IMR-90 (cell line): ENCODE data around the gene ADCY9. TPM values are rescaled to one million over a fixed set of nuclear protein-coding genes. Genes with fewer than 3 reads are reported as not detected.

Experiments used
- ATAC-seq: fragments of 200-7000 bp; cut with Tn5 transposase; 2 replicates; pipeline ENCODE4 v1.9.1; 2020; ENCODE audit warnings: low read depth, mild to moderate bottlenecking, moderate library complexity
- BruUV-seq: library from RNA; stranded (reverse); fragments of 400-500 nt; replicated peaks from 2 replicates; lab custom pipeline; 2021; lab: Mats Ljungman, UMichigan
- CTCF ChIA-PET: fragments of 300-600 bp; formaldehyde crosslinking; extraction: SDS; loops from one replicate; lab custom pipeline; 2021; ENCODE audit warnings: antibody characterized with exemption; lab: Yijun Ruan, JAX
- POLR2A ChIA-PET: fragments of 300-600 bp; sonication (Branson Sonifier 250); formaldehyde crosslinking; loops from one replicate; lab custom pipeline; 2022; ENCODE audit warnings: antibody characterized with exemption; ENCODE audit not compliant: unreplicated experiment; lab: Charles Lee
- DNase-seq: peaks from one replicate; pipeline ENCODE4 v3.0.0; 2013
- H2AFZ ChIP-seq: replicated peaks from 2 replicates; pipeline ENCODE3; 2013; ENCODE audit warnings: low read length, mild to moderate bottlenecking; ENCODE audit not compliant: poor library complexity
- H2AK5ac ChIP-seq: 2 replicates; pipeline ENCODE4 v1.6.1; 2013; ENCODE audit warnings: low read depth, low read length, inconsistent platforms
- H2AK9ac ChIP-seq: replicated peaks from 2 replicates; pipeline ENCODE3; 2013; ENCODE audit warnings: mild to moderate bottlenecking, low read depth, low read length, moderate library complexity; ENCODE audit not compliant: poor library complexity
- H2BK120ac ChIP-seq: 2 replicates; pipeline ENCODE4 v1.6.1; 2013; ENCODE audit warnings: low read depth, low read length, inconsistent platforms
- H2BK15ac ChIP-seq: 3 replicates; pipeline ENCODE4 v1.6.1; 2013; ENCODE audit warnings: low read depth, low read length, inconsistent platforms
- H2BK20ac ChIP-seq: 2 replicates; pipeline ENCODE4 v1.6.1; 2013; ENCODE audit warnings: low read depth, mild to moderate bottlenecking, inconsistent platforms, low read length, moderate library complexity
- H2BK5ac ChIP-seq: 2 replicates; pipeline ENCODE4 v1.6.1; 2013; ENCODE audit warnings: mild to moderate bottlenecking, low read depth, low read length, inconsistent platforms; ENCODE audit not compliant: poor library complexity, severe bottlenecking
- H3K14ac ChIP-seq: replicated peaks from 2 replicates; pipeline ENCODE4 v1.6.1; 2013; ENCODE audit warnings: low read depth, low read length, inconsistent platforms
- H3K18ac ChIP-seq: 2 replicates; pipeline ENCODE4 v1.6.1; 2013; ENCODE audit warnings: low read depth, low read length, control low read depth
- H3K23ac ChIP-seq: 2 replicates; pipeline ENCODE4 v1.6.1; 2013; ENCODE audit warnings: low read depth, low read length, inconsistent platforms
- H3K27ac ChIP-seq: 2 replicates; pipeline ENCODE4 v1.5.1; 2013; ENCODE audit warnings: mild to moderate bottlenecking, control low read depth, low read length; ENCODE audit not compliant: insufficient read depth
- H3K27me3 ChIP-seq: 2 replicates; pipeline ENCODE4 v1.6.1; 2013; ENCODE audit warnings: low read length; ENCODE audit not compliant: control insufficient read depth, insufficient read depth
- H3K36me3 ChIP-seq: 2 replicates; pipeline ENCODE4 v1.6.1; 2013; ENCODE audit warnings: low read length, mixed read lengths; ENCODE audit not compliant: control insufficient read depth, insufficient read depth
- H3K4ac ChIP-seq: 2 replicates; pipeline ENCODE4 v1.6.1; 2013; ENCODE audit warnings: low read depth, low read length, inconsistent platforms
- H3K4me1 ChIP-seq: 2 replicates; pipeline ENCODE4 v1.6.1; 2013; ENCODE audit warnings: low read length, mixed read lengths; ENCODE audit not compliant: control insufficient read depth, insufficient read depth
- H3K4me2 ChIP-seq: 2 replicates; pipeline ENCODE4 v1.6.1; 2013; ENCODE audit warnings: low read depth, mild to moderate bottlenecking, control low read depth, low read length, moderate library complexity
- H3K4me3 ChIP-seq: 2 replicates; pipeline ENCODE4 v1.5.1; 2013; ENCODE audit warnings: low read depth, mild to moderate bottlenecking, control low read depth, low read length, moderate library complexity; ENCODE audit not compliant: insufficient read depth
- H3K56ac ChIP-seq: 2 replicates; pipeline ENCODE4 v1.6.1; 2013; ENCODE audit warnings: low read length, inconsistent platforms; ENCODE audit not compliant: insufficient read depth; ENCODE audit errors: extremely low read depth
- H3K79me1 ChIP-seq, 2 experiments: 2 replicates each; pipeline ENCODE4 v1.6.1; 2013; ENCODE audit warnings: low read length in 2 of 2, inconsistent platforms in 1 of 2, low read depth in 1 of 2
- H3K9ac ChIP-seq: 2 replicates; pipeline ENCODE4 v1.6.1; 2013; ENCODE audit warnings: low read depth, low read length, control low read depth
- H3K9me1 ChIP-seq: 2 replicates; pipeline ENCODE4 v1.6.1; 2013; ENCODE audit warnings: low read length, inconsistent platforms; ENCODE audit not compliant: insufficient read depth
- H3K9me3 ChIP-seq: 2 replicates; pipeline ENCODE4 v1.6.1; 2013; ENCODE audit warnings: low read length; ENCODE audit not compliant: control insufficient read depth, insufficient read depth
- H4K20me1 ChIP-seq: 2 replicates; pipeline ENCODE4 v1.6.1; 2013; ENCODE audit warnings: low read length, inconsistent platforms; ENCODE audit not compliant: insufficient read depth
- H4K5ac ChIP-seq: 2 replicates; pipeline ENCODE4 v1.6.1; 2013; ENCODE audit warnings: mild to moderate bottlenecking, low read depth, low read length, control low read depth
- H4K8ac ChIP-seq, 2 experiments: 2 replicates each; pipeline ENCODE4 v1.6.1; 2013; ENCODE audit warnings: low read depth in 2 of 2, low read length in 2 of 2, control low read depth in 1 of 2, inconsistent platforms in 1 of 2
- H4K91ac ChIP-seq: 2 replicates; pipeline ENCODE4 v1.6.1; 2013; ENCODE audit warnings: low read depth, low read length, inconsistent platforms; ENCODE audit not compliant: insufficient read depth
- BHLHE40 ChIP-seq: fragments of 150-350 bp; IDR thresholded peaks from 2 replicates; pipeline ENCODE4 v1.6.1; 2016; ENCODE audit warnings: mild to moderate bottlenecking, low read depth, low read length
- CHD1 ChIP-seq: IDR thresholded peaks from 2 replicates; pipeline ENCODE4 v1.6.1; 2012; ENCODE audit warnings: low read depth, low read length, improper control_type of control experiment
- CTCF ChIP-seq: conservative IDR thresholded peaks from 2 replicates; pipeline ENCODE4 v1.5.1; 2012; ENCODE audit warnings: mild to moderate bottlenecking, low read depth, low read length, improper control_type of control experiment
- ELK1 ChIP-seq: fragments of 150-350 bp; IDR thresholded peaks from 2 replicates; pipeline ENCODE4 v1.6.1; 2016; ENCODE audit warnings: low read depth, mild to moderate bottlenecking, low read length, moderate library complexity, borderline replicate concordance
- MAFK ChIP-seq: IDR thresholded peaks from 2 replicates; pipeline ENCODE4 v1.6.1; 2012; ENCODE audit warnings: low read depth, low read length, improper control_type of control experiment
- MAZ ChIP-seq: IDR thresholded peaks from 2 replicates; pipeline ENCODE4 v1.6.1; 2012; ENCODE audit warnings: low read depth, mild to moderate bottlenecking, low read length, improper control_type of control experiment, moderate library complexity, borderline replicate concordance
- MXI1 ChIP-seq: IDR thresholded peaks from 2 replicates; pipeline ENCODE4 v1.6.1; 2012; ENCODE audit warnings: low read depth, mild to moderate bottlenecking, low read length, moderate library complexity, borderline replicate concordance
- NFE2L2 ChIP-seq: fragments of 150-350 bp; IDR thresholded peaks from 2 replicates; pipeline ENCODE4 v1.6.1; 2016; ENCODE audit warnings: low read depth, mild to moderate bottlenecking, low read length
- POLR2A ChIP-seq: IDR thresholded peaks from 2 replicates; pipeline ENCODE4 v1.6.1; 2012; ENCODE audit warnings: mild to moderate bottlenecking, low read depth, low read length
- RAD21 ChIP-seq: IDR thresholded peaks from 2 replicates; pipeline ENCODE4 v1.6.1; 2012; ENCODE audit warnings: low read length, improper control_type of control experiment
- RCOR1 ChIP-seq: IDR thresholded peaks from 2 replicates; pipeline ENCODE4 v1.6.1; 2012; ENCODE audit warnings: mild to moderate bottlenecking, low read length, improper control_type of control experiment; ENCODE audit not compliant: insufficient replicate concordance
- RFX5 ChIP-seq: IDR thresholded peaks from 2 replicates; pipeline ENCODE4 v1.8.0; 2012; ENCODE audit warnings: low read depth, mild to moderate bottlenecking, low read length, moderate library complexity
- SMC3 ChIP-seq: fragments of 150-350 bp; IDR thresholded peaks from 2 replicates; pipeline ENCODE4 v1.6.1; 2016; ENCODE audit warnings: low read depth, mild to moderate bottlenecking, antibody characterized with exemption, low read length, moderate library complexity
- USF2 ChIP-seq: fragments of 150-350 bp; IDR thresholded peaks from 2 replicates; pipeline ENCODE4 v1.6.1; 2017; ENCODE audit warnings: mild to moderate bottlenecking, antibody characterized with exemption, low read length, low read depth
- WGBS, 2 experiments: methylation state at CpG; one replicate each; pipeline versions ENCODE4 v1.1.5 to v1.1.7; 2013; ENCODE audit warnings: missing lambda C conversion rate in 2 of 2; ENCODE audit not compliant: insufficient read length in 1 of 2; ENCODE audit errors: extremely low coverage in 2 of 2; 5-methylcytosine and 5-hydroxymethylcytosine counted together
- dilution Hi-C: fragments of 300-500 bp; cut with HindIII; formaldehyde crosslinking; loops from one replicate; pipeline ENCODE4 v1.14.3; 2018; ENCODE audit warnings: low sequenced_read_pairs; ENCODE audit not compliant: unreplicated experiment
- in situ Hi-C: fragments of 300-500 bp; cut with MboI; formaldehyde crosslinking; loops from 3 replicates; pipeline ENCODE4 v1.14.3; 2019; ENCODE audit warnings: low sequenced_read_pairs, inconsistent platforms, mixed read lengths
- intact Hi-C: fragments of 100-400 bp; cut with micrococcal nuclease; formaldehyde crosslinking; loops from 2 replicates; pipeline ENCODE4 v1.10.0; 2022
- polyA plus RNA-seq, 3 experiments: library from polyadenylated mRNA; depleted of rRNA; stranded (reverse); fragments of >200 nt; gene quantifications; 2 replicates each; pipeline ENCODE4 v1.2.3, GENCODE V29; 2012; ENCODE audit warnings: low replicate concordance in 1 of 3
- total RNA-seq: library from RNA; depleted of rRNA; stranded (reverse); fragments of >200 nt; gene quantifications from 2 replicates; pipeline ENCODE4 v1.2.3, GENCODE V29; 2012

ADCY9 gene
- total and polyA plus RNA-seq, 2 of the 4 experiments (the other 2 are of a cell fraction), result 5.4 to 12.5 TPM

GRCh38 chr16:4159726-4160125 is 43.5 kb upstream of the ADCY9 start:
- H3K4me3 ChIP-seq, result no peak overlapping the region
- H4K20me1 ChIP-seq, result no peaks in the 10 kb centered on the region
- ATAC-seq, result no peak
- H4K91ac ChIP-seq, result no peak overlapping the region
- no peak overlapping the region for H3K9ac ChIP-seq
- BruUV-seq, result no TSS peak
- no peak overlapping the region for H3K18ac ChIP-seq
- no peak for DNase-seq
- H3K9me3 ChIP-seq, result 0 out of 2 replicates have a peak, but pooled peaks cover 2% of the 10 kb centered on the region
- H3K4me1 ChIP-seq, result no peaks in the 10 kb centered on the region
- H2AFZ ChIP-seq, result no peak overlapping the region
- H2BK15ac ChIP-seq, result no peak overlapping the region
- no peak overlapping the region for H3K14ac ChIP-seq
- no peak overlapping the region for H3K56ac ChIP-seq
- H2AK5ac ChIP-seq, result no peak overlapping the region
- H3K79me1 ChIP-seq, result no peaks in the 10 kb centered on the region
- H4K5ac ChIP-seq, result no peak overlapping the region
- H3K27me3 ChIP-seq, result peaks cover 11% of the 10 kb centered on the region
- H2BK20ac ChIP-seq, result no peak overlapping the region
- no peak overlapping the region for H3K4ac ChIP-seq
- H2AK9ac ChIP-seq, result no peak overlapping the region
- in situ Hi-C loops (no loop called here), intact Hi-C loops (no loop called here), dilution Hi-C loops (no loop called here)
- ChIA-PET CTCF (no interaction called here), POLR2A (no interaction called here)
- WGBS, 2 experiments, result 82% methylated on average over 12 of the region's 17 CpGs; no CpG with 5 or more reads in 1 of the 2 experiments
- H3K27ac ChIP-seq, result no peak overlapping the region
- H3K36me3 ChIP-seq, result no peaks in the 10 kb centered on the region
- H3K23ac ChIP-seq, result no peak overlapping the region
- H3K4me2 ChIP-seq, result no peak overlapping the region
- H3K9me1 ChIP-seq, result no peaks in the 10 kb centered on the region
- no peak for TF ChIP-seq BHLHE40
- no peak for TF ChIP-seq USF2
- no peak for TF ChIP-seq CTCF
- TF ChIP-seq MAFK, result no peak
- TF ChIP-seq RAD21, result no peak
- TF ChIP-seq MAZ, result no peak
- no peak for TF ChIP-seq ELK1
- TF ChIP-seq MXI1, result no peak
- no peak for TF ChIP-seq CHD1
- no peak for TF ChIP-seq RCOR1
- TF ChIP-seq POLR2A, result no peak
- TF ChIP-seq NFE2L2, result no peak
- no peak for TF ChIP-seq SMC3
- no peak for TF ChIP-seq RFX5
- no peak overlapping the region for H4K8ac ChIP-seq
- no peak overlapping the region for H2BK5ac ChIP-seq
- no peak overlapping the region for H2BK120ac ChIP-seq
